NT2/D1 (cell line): ENCODE measurements around the gene SLC25A13.

Experiments used
- SUZ12 ChIP-seq: IDR thresholded peaks from 2 replicates; pipeline ENCODE4 v1.6.1; 2011; ENCODE audit not compliant: insufficient read length, insufficient read depth; ENCODE audit errors: extremely low read depth
- YY1 ChIP-seq: IDR thresholded peaks from 2 replicates; pipeline ENCODE4 v1.6.1; 2011; ENCODE audit not compliant: insufficient read length, insufficient read depth
- ZNF274 ChIP-seq: IDR thresholded peaks from 2 replicates; pipeline ENCODE4 v1.6.1; 2011; ENCODE audit warnings: mild to moderate bottlenecking, low read depth, low read length

GRCh38 chr7:96321031-96321657 lies 754 bp downstream of the SLC25A13 start:
- no peak for TF ChIP-seq YY1
- no peak for TF ChIP-seq ZNF274
- no peak for TF ChIP-seq SUZ12
